ENCODE results near the gene GLRX5.
A peak's percentile ranks its signal among the peaks of the same experiment; 100 is the strongest.
"Not testable (repeated sequence)": the region's sequence is repeated elsewhere in the genome, so short reads cannot be mapped to it uniquely, and the experiment has no call there.

Gene GLRX5

DNA sequence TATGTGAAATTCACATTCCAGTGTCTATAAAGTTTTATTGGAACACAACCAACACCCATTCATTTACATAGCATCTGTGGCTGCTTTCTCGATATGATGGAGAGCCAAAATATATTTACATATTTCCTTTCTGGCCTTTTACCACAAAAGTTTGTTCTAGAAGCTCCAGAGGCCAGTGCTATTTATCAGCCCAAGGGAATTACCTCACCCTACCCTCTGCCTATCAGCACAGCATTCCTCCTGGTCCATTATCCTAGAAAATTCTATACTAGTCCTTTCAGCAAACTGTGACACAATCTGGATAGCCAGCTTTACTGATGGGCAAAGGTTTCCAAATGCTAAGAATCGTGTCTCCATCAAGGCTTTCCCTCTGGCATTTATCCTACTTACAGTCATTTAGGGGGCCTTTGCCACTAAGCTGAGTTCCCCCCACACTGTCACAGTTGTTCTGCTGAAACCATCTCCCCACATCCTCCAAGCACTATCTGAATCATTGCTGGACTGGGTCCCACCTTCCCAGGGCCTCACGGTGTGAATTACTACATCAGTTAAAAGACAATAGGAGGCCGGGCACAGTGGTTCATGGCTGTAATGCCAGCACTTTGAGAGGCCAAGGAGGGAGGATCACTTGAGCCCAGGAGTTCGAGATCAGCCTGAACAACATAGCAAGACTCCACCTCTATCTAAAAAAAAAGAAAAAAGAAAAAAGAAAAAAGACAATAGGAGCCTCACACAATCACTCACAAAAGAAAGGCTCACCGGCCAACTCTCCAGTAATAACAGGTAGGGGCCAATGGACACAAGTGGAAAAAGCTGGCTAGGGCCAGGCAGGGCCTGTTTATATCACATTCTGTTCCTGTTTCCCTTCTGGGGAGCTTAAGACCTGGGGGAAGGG, 30.5 kb upstream of the GLRX5 start:
- in situ Hi-C loops (cut with HindIII; ENCODE audit: low sequenced_read_pairs) = no loop called here
- no peak for TF ChIP-seq CTCF (IDR thresholded peaks at IDR 0.05; ENCODE audit: low read depth, low read length)
- DNase-seq (ENCODE audit: low read depth, low spot score) = peak; percentile 60
- H3K4me3 ChIP-seq (ENCODE audit: low read depth, low read length) = no peak overlapping the region

DNA sequence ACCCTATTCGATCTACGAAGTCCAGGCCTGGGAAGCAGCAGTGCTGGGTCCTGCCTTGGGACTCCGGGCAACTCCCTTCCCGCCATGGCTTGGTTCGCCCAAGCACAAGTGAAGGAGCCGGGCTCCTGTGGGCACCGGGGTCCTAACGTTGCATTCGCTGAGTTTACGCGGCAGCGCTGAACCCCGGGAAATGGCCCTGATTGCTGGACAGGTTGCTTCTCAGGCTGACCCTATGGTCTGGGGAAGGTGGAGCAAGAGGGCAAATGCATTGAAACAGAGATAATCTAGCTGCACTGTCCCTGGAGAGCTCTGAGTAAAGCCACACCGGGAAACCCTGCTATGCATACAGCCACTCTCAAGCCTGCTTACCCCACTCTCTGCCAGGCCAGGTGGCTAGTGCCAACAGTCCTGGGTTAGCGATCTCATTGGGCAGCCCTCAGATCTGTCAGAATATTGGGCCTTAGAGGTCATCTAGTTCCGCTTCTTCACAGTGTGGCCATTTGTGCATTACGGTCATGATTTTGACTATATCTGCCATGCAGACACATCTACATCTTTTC, 29.7 kb upstream of the GLRX5 start:
- TF ChIP-seq CTCF (IDR thresholded peaks at IDR 0.05; ENCODE audit: low read depth, low read length) = no peak
- in situ Hi-C loops (cut with HindIII; ENCODE audit: low sequenced_read_pairs) = no loop called here
- no peak for DNase-seq (ENCODE audit: low read depth, low spot score)
- H3K4me3 ChIP-seq (ENCODE audit: low read depth, low read length) = no peak overlapping the region

DNA sequence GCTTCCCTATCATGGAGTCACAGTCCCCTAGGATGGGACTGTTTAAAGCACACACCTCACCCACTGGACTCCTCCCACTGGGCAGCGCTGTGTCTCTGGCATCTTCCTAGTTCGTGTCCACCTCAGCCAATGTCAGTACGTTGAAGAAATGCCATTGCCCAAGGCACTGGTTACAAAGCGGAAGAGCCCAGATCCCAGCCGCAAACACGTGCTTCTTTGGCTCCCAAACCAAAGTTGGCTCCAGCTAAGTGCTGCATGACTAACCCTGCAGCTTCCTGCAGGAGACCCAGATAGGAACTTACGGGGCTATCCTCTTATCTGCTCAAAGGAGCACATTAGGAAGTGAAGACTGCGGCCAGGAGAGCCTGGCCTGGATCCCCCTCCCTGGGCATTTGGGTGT, 27.7 kb upstream of the GLRX5 start:
- in situ Hi-C loops (cut with HindIII; ENCODE audit: low sequenced_read_pairs) = no loop called here
- peak; percentile 90 for DNase-seq (ENCODE audit: low read depth, low spot score)
- no peak for TF ChIP-seq CTCF (IDR thresholded peaks at IDR 0.05; ENCODE audit: low read depth, low read length)
- H3K4me3 ChIP-seq (ENCODE audit: low read depth, low read length) = no peak overlapping the region

- no peak for TF ChIP-seq CTCF (IDR thresholded peaks at IDR 0.05; ENCODE audit: low read depth, low read length)
- H3K4me3 ChIP-seq (ENCODE audit: low read depth, low read length) = no peak overlapping the region
- in situ Hi-C loops (cut with HindIII; ENCODE audit: low sequenced_read_pairs) = no loop called here
- DNase-seq (ENCODE audit: low read depth, low spot score) = peak; percentile 80
These were observed 27.1 kb upstream of the GLRX5 start for GRCh38 chr14:95507701-95508103.

- no peak for DNase-seq (ENCODE audit: low read depth, low spot score)
- TF ChIP-seq CTCF (IDR thresholded peaks at IDR 0.05; ENCODE audit: low read depth, low read length) = no peak
- H3K4me3 ChIP-seq (ENCODE audit: low read depth, low read length) = no peak overlapping the region
- in situ Hi-C loops (cut with HindIII; ENCODE audit: low sequenced_read_pairs) = no loop called here
These were observed 26.5 kb upstream of the GLRX5 start for GRCh38 chr14:95508377-95508776.

- in situ Hi-C loops (cut with HindIII; ENCODE audit: low sequenced_read_pairs) = no loop called here
- no peak overlapping the region for H3K4me3 ChIP-seq (ENCODE audit: low read depth, low read length)
- DNase-seq (ENCODE audit: low read depth, low spot score) = no peak
- TF ChIP-seq CTCF (IDR thresholded peaks at IDR 0.05; ENCODE audit: low read depth, low read length) = no peak
These were observed 25.4 kb upstream of the GLRX5 start for GRCh38 chr14:95509495-95509894.

DNA sequence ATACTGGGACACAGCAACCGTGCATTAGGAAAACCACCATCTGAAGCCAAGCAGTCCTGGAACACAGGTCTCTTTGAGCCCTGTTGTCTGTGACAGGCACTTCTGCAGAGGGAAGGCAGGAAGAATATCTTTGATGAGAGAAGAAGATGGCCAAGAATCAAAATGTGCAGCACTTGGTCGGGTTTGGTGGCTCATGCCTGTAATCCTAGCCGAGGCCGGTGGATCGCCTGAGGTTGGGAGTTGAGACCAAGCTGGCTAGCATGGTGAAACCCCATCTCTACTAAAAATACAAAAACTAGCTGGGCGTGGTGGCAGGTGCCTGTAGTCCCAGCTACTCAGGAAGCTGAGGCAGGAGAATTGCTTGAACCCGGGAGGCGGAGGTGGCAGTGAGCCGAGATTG, 24.5 kb upstream of the GLRX5 start:
- DNase-seq (ENCODE audit: low read depth, low spot score); H3K4me3 ChIP-seq (ENCODE audit: low read depth, low read length); in situ Hi-C loops (cut with HindIII; ENCODE audit: low sequenced_read_pairs): not testable (repeated sequence)

All from astrocyte of the spinal cord (primary cell).